Loucy (cell line): Measurements from ENCODE around the gene POLG.

Experiments
- EZH2phosphoT487 ChIP-seq: fragments of 200-600 bp; IDR thresholded peaks from 2 replicates; pipeline ENCODE4 v1.6.1; 2018; ENCODE audit warnings: antibody characterized with exemption, mild to moderate bottlenecking, moderate library complexity, borderline replicate concordance
- TF ChIP-seq, protein P1 (sequence below): fragments of 200-600 bp; sonication (generic); conservative IDR thresholded peaks from 2 replicates; pipeline ENCODE4 v1.5.1; 2014; ENCODE audit warnings: mild to moderate bottlenecking, antibody characterized with exemption, low read length

DNA sequence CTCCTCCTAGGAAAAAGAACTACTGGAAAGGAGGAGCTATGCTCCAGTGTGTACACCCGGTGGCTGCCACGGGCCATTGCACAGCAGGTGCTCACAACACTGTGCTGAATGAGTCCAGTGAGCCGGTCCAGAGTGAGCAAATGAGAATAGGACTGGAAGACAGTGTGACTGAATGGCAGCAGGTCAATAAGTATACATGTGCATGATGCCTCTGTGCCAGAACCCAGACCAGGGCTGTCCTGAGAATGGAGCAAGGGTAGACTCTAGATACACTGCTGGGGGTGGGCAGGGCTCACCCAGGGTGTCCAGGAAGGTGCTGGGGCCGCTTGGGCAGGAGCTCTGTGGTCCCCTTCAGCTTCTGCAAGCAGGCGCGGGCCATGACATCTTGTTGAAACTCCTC lies 8.3 kb downstream of the POLG start:
- TF ChIP-seq, protein P1, sequence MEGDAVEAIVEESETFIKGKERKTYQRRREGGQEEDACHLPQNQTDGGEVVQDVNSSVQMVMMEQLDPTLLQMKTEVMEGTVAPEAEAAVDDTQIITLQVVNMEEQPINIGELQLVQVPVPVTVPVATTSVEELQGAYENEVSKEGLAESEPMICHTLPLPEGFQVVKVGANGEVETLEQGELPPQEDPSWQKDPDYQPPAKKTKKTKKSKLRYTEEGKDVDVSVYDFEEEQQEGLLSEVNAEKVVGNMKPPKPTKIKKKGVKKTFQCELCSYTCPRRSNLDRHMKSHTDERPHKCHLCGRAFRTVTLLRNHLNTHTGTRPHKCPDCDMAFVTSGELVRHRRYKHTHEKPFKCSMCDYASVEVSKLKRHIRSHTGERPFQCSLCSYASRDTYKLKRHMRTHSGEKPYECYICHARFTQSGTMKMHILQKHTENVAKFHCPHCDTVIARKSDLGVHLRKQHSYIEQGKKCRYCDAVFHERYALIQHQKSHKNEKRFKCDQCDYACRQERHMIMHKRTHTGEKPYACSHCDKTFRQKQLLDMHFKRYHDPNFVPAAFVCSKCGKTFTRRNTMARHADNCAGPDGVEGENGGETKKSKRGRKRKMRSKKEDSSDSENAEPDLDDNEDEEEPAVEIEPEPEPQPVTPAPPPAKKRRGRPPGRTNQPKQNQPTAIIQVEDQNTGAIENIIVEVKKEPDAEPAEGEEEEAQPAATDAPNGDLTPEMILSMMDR = no peak; the same call in 1 of the 2 replicates
- TF ChIP-seq EZH2phosphoT487 = no peak
